Frontal cortex (tissue), 4 donors: Measurements from ENCODE around the gene PEDS1. TPM values are rescaled to one million over a fixed set of nuclear protein-coding genes. Genes with fewer than 3 reads are reported as not detected.
"Not testable (repeated sequence)": the region's sequence is repeated elsewhere in the genome, so short reads cannot be mapped to it uniquely, and the experiment has no call there.

ENCODE experiments used
- DNase-seq, 2 donors: peaks; one replicate each; pipeline ENCODE4 v3.0.0; 2012; ENCODE audit warnings: low spot score in 2 of 2
- FAIRE-seq: peaks from 2 replicates; lab custom pipeline; 2012; peaks lifted over from hg19 to GRCh38; lab: Jason Lieb, UNC
- total RNA-seq: library from RNA; depleted of rRNA; stranded (reverse); fragments of >200 nt; gene quantifications from one replicate; pipeline ENCODE4 v1.2.3, GENCODE V29; 2014
- donor health status: control.
- donor health status: control.
- donor health status: control.

PEDS1 gene
- total RNA-seq, 1 donor from 2014 or later = 9.4 TPM

DNA sequence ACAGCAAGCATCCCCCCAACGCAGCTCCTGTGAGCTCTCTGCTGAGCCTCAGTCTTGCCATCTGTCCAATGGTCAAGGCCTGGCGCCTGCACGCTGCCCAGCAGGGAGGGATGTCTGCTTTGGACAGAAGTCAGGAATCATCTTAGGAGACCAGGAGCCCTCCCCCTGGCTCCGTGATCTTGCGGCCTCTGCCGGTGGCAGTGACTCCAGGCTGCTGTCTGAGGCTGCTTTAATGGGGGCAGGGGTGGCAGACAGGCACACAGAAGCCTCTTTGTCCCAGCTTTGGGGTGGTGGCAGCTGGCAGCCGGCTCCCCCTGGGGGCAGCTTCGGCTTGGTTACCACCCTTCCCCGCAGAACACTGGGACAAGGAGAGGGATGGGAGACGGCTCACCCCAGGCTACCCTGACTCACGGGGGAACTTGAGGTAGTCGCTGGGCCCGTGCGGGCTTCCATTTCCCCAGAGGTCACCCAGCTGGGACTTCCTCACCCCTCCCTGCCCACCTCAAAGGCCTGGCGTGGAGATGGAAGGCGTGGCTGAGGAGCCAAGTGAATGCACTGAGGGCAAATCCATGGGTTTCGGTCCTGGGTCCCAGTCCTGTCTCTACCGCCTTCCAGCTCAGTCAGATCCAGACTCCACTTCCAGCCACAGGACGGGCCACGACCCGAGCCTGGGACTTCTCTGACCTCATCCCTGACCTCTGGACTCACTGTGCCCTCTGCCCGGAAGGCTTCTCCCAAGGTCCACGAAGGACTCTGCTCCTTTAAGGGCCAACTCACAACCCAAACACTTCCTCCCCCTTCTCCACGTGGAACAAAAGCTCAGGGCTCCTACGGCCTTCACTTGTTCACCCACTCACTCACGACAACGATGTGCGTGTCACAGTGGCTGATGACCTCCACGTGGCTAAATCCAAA lies 14.8 kb downstream of the PEDS1 start:
- no peak for FAIRE-seq

DNA sequence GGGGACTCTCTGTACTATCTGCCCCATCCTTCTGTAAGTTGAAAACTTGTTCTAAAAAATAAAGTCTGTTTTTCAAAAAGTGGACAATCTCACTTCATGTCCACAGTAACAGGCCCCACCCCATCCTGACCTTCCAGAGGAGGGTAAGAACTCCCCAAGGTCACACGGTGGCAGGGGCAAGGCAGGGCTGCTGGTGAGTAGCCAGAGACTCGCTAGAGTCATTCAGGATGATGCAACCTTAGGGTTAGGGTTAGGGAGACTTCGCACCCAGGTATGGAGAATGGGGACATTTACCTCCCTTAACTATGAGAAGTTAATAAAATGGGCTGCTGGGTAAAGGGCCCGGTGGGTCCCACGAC lies 15.4 kb downstream of the PEDS1 start:
- no peak for FAIRE-seq
- no peak for DNase-seq

More for the DNA sequence above, 14.8 kb downstream of the PEDS1 start:
- DNase-seq = peak in 1 of 2 donors; percentile 48

DNA sequence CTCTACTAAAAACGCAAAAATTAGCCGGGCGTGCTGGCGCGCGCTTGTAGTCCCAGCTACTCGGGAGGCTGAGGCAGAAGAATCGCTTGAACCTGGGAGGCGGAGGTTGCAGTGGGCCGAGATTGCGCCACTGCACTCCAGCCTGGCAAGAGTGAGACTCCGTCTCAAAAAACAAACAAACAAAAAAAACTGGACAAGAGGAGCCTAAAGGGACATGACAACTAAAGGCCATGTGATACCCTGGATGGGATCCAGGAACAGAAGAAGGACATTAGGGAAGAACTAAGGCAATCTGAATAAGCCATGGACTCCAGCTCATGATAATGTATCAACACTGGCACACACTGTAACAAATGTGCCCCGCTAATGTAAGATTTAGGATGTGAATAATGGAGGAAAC lies 15.8 kb downstream of the PEDS1 start:
- not testable (repeated sequence) for FAIRE-seq, DNase-seq

DNA sequence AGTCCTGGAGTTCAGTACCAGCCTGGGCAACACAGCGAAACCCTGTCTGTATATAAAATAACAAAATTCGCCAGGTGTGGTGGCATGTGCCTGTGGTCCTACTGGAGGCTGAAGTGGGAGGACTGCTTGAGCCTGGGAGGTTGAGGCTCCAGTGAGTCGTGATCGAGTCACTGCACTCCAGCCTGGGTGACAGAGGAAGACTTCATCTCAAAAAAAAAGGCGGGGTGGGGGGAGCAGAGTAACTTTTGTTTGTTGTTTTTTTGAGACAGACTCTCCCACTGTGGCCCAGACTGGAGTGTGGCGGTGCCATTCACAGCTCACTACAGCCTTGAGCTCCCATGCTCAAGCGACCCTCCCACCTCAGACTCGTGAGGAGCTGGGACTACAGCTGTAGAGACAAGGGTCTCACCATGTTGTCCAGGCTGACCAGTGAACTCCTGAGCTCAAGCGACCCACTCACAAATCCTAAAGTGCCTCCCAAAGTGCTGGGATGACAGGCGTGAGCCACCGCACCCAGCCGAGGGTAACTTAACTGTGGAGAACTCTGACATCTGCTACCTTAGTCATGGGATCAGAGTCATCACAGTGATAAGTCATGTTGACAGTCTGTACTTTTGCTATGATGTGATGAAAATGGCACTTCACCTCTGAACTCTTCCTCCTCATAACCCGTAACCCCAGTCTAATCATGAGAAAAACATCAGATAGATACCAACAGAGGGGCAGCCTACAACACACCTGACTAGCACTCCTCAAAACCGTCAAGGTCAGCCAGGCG lies 16.5 kb downstream of the PEDS1 start:
- FAIRE-seq = no peak
- DNase-seq = no peak

GRCh38 chr20:50135157-50135556 lies 18.4 kb downstream of the PEDS1 start:
- DNase-seq, FAIRE-seq: not testable (repeated sequence)

GRCh38 chr20:50133474-50134217 lies 19.9 kb downstream of the PEDS1 start:
- DNase-seq = no peak
- no peak for FAIRE-seq

- DNase-seq (no peak), FAIRE-seq (no peak)
Measured at GRCh38 chr20:50133041-50133440, 20.5 kb downstream of the PEDS1 start.

DNA sequence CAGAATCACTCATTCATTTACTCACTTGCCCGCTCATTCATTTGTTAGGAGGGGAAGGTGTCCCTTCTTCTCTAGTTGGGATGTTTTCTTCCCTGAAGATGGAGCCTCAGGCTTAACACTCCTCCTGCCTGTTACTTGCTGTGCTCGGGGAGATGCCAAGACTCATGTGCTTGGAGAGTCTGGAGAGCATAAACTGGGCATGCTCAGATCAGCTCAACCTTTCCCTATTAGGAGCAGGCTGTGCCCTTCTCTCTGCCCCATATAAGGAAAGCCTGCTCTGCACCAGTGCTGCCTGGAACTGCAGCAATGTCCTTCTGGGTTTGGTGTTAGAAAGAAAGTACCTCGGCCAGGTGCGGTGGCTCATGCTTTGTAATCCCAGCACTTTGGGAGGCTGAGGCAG lies 22.5 kb downstream of the PEDS1 start:
- FAIRE-seq (no peak), DNase-seq (no peak)

DNA sequence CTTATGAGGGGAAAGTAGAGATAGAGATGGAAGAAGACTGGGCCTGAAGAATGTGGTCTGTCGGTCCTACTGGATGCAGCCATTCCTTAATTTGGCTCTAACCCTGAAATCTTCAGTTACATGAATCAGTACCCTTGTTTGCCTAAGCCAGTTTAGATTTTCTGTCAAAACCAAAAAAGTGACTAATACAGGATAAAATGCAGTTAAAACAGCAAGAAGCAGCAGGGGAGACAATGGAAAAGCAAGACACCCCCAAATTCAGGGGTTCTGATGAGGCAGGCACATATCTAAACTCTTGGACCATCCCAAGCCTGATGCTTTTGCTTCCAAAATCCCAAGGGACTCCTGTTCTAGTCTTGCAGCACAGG lies 23.2 kb downstream of the PEDS1 start:
- FAIRE-seq (no peak), DNase-seq (no peak)

DNA sequence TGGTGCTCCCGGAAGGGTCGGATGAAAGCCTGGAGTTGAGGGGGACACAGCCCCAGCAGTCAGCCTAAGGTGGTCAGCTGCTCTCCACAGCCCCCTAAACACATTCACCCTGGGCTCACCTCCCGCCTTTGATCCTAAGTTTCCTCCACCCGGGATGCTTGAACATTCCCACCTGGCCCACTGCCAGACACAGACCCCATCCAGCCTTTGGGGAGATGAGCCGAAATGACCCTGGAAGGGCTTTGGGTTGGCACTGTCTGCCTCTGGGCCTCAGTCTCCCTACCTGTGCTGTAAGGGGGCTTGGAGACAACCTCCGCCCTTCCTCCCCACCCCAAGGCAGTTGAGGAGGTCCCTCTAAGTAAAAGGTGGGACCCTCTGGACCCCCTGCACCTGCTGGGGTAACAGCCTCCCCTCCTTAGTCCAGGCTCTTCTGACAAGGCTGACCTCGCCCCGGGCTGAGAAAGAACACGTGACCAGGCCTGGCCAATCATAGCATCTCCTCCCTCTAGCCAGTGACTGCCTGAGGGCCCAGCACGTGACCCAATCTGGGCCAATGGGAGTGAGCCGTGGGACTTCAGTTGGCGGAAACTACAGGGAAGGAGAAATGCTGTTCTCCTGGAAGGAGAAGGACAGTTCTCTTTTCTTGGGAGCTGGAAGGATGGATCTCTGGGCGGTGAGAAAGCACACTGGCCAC lies 23.7 kb downstream of the PEDS1 start:
- DNase-seq = no peak
- FAIRE-seq = no peak

DNA sequence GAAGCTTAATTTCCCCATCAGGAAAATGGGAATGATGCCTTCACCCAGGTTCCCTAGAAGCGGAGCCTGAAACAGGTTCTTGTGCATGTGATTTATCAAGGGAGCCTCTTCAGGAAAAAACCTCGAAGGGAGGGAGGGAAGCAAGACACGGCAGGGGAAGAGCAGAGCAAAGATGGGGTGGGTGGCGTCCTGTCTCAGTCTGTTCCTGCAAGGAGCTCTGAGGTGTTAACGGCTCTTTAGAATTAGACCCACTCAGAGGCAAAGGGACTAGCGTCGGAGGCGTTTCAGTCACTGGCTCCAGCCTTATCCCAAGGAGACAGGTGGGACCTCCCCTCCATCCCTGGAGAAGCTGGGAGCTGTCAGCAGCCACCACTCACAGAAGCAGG lies 25.0 kb downstream of the PEDS1 start:
- FAIRE-seq (no peak), DNase-seq (no peak)

DNA sequence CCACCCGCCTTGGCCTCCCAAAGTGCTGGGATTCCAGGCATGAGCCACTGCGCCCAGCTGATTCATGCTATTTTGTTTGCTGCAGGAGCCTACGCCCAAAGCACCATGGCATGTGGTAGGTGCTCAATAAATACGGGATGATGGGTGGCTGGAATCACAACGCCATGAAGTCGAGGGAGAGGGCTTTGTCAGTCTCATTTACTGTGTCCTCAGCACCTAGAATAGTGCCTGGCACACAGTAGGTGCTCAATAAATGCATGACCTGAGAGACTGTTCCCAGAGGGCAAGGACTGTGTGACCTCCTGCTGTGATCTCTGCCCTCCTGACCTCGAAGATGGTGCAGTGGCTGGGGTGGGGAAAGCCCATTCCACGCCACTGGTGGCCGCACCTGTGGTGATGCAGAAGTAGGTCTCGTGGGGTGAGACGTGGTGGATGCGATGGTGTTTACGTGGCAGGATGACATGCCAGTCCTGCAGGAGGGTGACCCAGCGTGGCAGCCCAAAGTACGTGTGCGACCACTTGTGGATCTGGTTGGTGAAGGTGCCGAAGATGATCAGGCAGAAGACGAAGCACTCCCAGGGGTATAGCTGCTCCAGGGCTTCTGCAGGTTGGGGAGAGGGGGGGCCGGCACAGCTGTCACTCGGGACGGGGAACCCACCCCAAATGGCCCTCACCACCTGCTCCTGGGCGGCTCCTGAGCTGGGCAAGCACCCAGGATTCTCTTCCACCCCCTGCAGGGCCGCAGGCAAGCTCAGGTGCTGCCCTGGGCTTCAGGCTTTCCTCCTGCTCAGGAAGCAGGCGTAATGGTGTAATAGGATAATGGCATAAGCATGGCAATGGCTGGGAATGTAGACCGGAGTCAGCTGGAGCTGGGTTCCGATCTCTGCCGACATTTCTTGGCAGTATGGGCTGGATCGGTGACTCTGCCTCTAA lies 25.7 kb downstream of the PEDS1 start:
- FAIRE-seq (no peak), DNase-seq (no peak)

DNA sequence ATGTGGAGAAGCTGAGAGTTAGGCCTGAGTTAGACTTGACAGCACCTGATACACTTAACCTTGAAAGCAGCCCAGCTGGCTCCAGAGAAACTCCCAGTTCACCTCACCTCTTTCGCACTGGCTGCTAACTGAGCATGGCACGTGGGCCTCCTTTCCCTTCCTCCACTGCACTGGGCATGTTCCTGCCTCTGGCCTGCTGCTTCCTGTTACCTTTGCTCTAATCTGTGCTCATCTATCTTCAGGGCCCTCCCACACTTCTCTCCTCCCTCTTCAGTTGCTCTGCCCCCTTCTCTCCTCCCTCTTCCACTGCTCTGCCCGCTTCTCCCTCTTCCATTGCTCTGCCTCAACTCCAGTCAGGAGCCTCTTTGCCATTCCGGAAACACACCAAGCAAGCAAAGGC lies 26.9 kb downstream of the PEDS1 start:
- no peak for DNase-seq
- FAIRE-seq = no peak

GRCh38 chr20:50125279-50125678 lies 28.2 kb downstream of the PEDS1 start:
- DNase-seq (no peak), FAIRE-seq (no peak)

DNA sequence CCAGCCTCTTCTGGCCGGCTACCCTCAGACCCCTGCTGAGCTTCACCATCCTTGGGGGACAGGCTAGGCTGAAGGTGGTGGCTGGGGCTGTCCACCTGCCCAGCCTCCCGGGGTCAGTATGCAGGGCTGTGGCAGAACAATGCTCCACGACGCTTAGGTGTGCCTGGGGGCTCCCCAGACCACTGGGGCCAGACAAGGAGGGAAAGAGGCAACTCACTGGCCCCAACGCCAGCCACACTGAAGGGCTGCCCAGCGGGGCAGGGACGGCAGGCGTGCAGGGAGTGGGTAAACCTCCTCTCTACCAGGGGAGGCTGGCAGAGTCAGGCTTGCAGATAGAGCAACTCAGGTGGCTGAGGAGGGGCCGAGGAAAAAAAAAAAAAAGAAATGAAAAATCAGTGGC lies 29.0 kb downstream of the PEDS1 start:
- FAIRE-seq = no peak
- DNase-seq = no peak

DNA sequence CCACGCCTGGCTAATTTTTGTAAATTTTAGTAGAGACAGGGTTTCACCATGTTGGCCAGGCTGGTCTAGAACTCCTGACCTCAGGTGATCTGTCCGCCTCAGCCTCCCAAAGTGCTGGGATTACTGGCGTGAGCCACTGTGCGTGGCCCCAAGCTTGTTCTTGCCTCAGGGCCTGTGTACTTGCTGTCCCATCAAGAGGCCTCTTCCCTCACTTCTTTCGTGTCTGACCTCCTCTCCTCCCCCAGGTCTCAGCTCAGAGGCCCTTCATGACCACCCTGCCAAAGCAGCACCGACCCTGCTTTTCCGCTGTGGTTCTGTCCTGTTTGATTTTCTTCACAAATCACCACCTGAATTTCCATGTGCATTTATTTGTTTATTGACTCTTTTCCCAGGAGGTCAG lies 30.1 kb downstream of the PEDS1 start:
- no peak for FAIRE-seq
- no peak for DNase-seq

DNA sequence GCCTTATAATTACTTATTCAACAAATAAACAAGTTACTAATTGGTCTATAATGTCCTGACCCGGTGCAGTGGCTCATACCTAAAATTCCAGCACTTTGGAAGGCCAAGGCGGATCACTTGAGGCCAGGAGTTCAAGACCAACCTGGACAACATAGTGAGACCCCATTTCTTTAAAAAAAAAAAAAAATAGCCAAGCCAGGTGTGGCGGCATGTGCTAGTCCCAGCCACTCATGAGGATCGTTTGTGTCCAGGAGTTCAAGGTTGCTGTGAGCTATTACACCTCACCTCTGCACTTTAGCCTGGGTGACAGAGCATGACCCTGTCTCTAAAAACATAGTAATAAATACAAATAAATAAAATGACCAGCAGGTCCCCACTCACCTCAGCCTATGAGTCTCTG lies 30.8 kb downstream of the PEDS1 start:
- FAIRE-seq = no peak
- no peak for DNase-seq

DNA sequence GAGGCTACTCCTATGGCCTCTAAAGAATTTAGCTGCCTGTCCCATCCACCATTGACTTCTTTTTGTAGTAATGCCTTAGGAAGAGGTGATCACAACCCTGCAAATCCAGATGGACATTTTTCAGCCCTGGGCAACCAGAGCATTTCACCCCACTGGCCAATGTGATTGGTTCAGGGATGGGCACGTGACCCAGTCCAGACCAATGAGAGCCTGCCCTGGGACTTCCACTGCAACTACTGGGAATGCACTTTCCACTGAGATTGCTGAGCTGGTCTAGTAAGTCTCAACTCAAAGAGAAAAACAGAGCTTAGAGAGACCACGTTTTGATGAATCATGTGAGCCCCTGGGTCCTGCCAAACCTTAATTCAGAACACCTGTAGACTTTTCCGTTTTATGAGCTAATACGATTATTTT lies 31.7 kb downstream of the PEDS1 start:
- FAIRE-seq (no peak), DNase-seq (no peak)
